Ishikawa (cell line): ENCODE data around the gene TRPM2.

Experiments used
- CEBPB ChIP-seq: IDR thresholded peaks from 2 replicates; pipeline ENCODE4 v1.6.1; 2012
- CREB1 ChIP-seq: IDR thresholded peaks from 2 replicates; pipeline ENCODE4 v1.6.1; 2012; ENCODE audit warnings: low read depth
- EP300 ChIP-seq: IDR thresholded peaks from 2 replicates; pipeline ENCODE4 v1.6.1; 2012; ENCODE audit warnings: borderline replicate concordance
- MAX ChIP-seq: IDR thresholded peaks from 2 replicates; pipeline ENCODE4 v1.6.1; 2012
- REST ChIP-seq: IDR thresholded peaks from 2 replicates; pipeline ENCODE4 v1.6.1; 2012; ENCODE audit warnings: low read depth, mild to moderate bottlenecking
- TAF1 ChIP-seq: IDR thresholded peaks from 2 replicates; pipeline ENCODE4 v1.6.1; 2012; ENCODE audit warnings: low read depth, mild to moderate bottlenecking

GRCh38 chr21:44306936-44307704 lies 46.3 kb upstream of the TRPM2 start:
- TF ChIP-seq CEBPB (no peak), REST (no peak), MAX (no peak), CREB1 (no peak), EP300 (no peak), TAF1 (no peak)
